Vagina (tissue), 2 donors: ENCODE data around the gene KLC3. TPM values are rescaled to one million over a fixed set of nuclear protein-coding genes. Genes with fewer than 3 reads are reported as not detected.
"Not testable (repeated sequence)": the region's sequence is repeated elsewhere in the genome, so short reads cannot be mapped to it uniquely, and the experiment has no call there.

Source experiments
- DNase-seq, 2 donors: peaks; one replicate each; pipeline ENCODE4 v3.0.0-alpha.2; 2017; ENCODE audit errors: extremely low spot score in 2 of 2
- H3K27ac ChIP-seq: fragments of 200-600 bp; sonication (generic); one replicate; pipeline ENCODE4 v1.5.1; 2019
- H3K27me3 ChIP-seq: fragments of 200-600 bp; sonication (generic); one replicate; pipeline ENCODE4 v1.5.1; 2019
- H3K36me3 ChIP-seq, 2 donors: fragments of 200-600 bp; sonication (generic); one replicate each; pipeline ENCODE4 v1.5.1; 2017 to 2019
- H3K4me1 ChIP-seq: fragments of 200-600 bp; sonication (generic); one replicate; pipeline ENCODE4 v1.5.1; 2019
- H3K4me3 ChIP-seq, 2 donors: fragments of 200-600 bp; sonication (generic); 1 replicate in 1 of 2; 2 replicates in 1 of 2; pipeline ENCODE4 v1.5.1; 2016 to 2019
- H3K9me3 ChIP-seq: fragments of 200-600 bp; sonication (generic); one replicate; pipeline ENCODE4 v1.5.1; 2019
- CTCF ChIP-seq, 3 experiments: fragments of 450-650 bp in 2 of 3; fragments of 200-600 bp in 1 of 3; sonication (generic) in 1 of 3; IDR thresholded peaks; one replicate each; pipeline ENCODE4 v1.5.1; 2017 to 2019; ENCODE audit warnings: antibody characterized with exemption in 3 of 3, mild to moderate bottlenecking in 2 of 3, moderate library complexity in 2 of 3
- POLR2A ChIP-seq, 2 donors: fragments of 450-650 bp; IDR thresholded peaks; one replicate each; pipeline ENCODE4 v1.6.1; 2017; ENCODE audit warnings: antibody characterized with exemption in 2 of 2, mild to moderate bottlenecking in 2 of 2, moderate library complexity in 2 of 2
- POLR2AphosphoS5 ChIP-seq, 2 donors: sonication (generic); formaldehyde crosslinking; IDR thresholded peaks; one replicate each; pipeline ENCODE4 v1.9.0; 2017; ENCODE audit warnings: antibody characterized with exemption in 2 of 2, mild to moderate bottlenecking in 2 of 2, low read depth in 1 of 2; ENCODE audit not compliant: insufficient read depth in 1 of 2
- intact Hi-C: fragments of 100-400 bp; cut with DNase I; formaldehyde crosslinking; loops from one replicate; pipeline ENCODE4 v1.15.1; 2023
- total RNA-seq: library from RNA; depleted of rRNA; stranded (reverse); fragments of >200 nt; gene quantifications from one replicate; pipeline ENCODE4 v1.2.3, GENCODE V29; 2016

Gene KLC3
- total RNA-seq, 1 donor from 2014 or later, result 20.9 TPM

DNA sequence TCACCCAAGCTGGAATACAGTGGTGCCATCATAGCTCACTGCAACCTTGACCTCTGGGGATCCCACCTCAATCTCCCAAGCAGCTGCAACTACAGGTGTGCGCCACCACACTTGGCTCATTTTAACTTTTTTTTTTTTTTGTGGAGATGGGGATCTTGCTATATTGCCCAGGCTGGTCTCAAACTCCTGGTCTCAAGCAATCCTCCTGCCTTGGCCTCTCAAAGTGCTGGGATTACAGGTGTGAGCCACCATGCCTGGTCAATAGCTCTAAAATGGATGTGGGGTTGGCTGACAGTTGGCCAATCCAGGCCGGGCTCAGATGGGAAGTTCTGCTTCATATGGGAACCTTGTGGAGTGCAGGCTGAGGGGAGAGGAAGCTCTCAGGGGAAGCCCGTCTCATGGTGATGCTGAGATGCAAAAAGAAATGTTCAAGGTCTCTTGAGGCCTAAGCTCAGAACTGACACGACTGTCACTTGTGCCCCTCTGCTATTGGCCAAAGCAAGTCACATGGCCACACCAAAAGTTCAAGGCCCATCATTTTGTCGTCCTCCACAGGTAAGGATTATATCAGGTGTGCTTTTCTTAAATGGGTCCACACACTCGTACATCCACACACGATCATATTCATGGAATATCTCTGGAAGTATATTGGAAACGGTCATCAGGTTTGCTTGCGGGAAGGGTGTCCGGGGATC, 6.8 kb upstream of the KLC3 start:
- DNase-seq, result no peak
- Histone ChIP-seq H3K27me3 (no peaks in the 10 kb centered on the region), H3K4me3 (no peak overlapping the region), H3K4me1 (peaks cover 5% of the 10 kb centered on the region), H3K9me3 (no peaks in the 10 kb centered on the region), H3K36me3 (no peaks in the 10 kb centered on the region), H3K27ac (no peak overlapping the region)
- intact Hi-C loops, result no loop called here
- TF ChIP-seq CTCF (IDR thresholded peaks at IDR 0.05) (no peak), POLR2AphosphoS5 (IDR thresholded peaks at IDR 0.05; ENCODE audit: insufficient read depth in 1 of 2, low read depth in 1 of 2) (no peak), POLR2A (IDR thresholded peaks at IDR 0.05) (no peak)

GRCh38 chr19:45334881-45335280, 5.7 kb upstream of the KLC3 start:
- H3K9me3 ChIP-seq, H3K4me3 ChIP-seq, intact Hi-C loops, H3K4me1 ChIP-seq, H3K27ac ChIP-seq, DNase-seq, H3K27me3 ChIP-seq, H3K36me3 ChIP-seq: not testable (repeated sequence)

GRCh38 chr19:45336696-45337251, 3.8 kb upstream of the KLC3 start:
- no peaks in the 10 kb centered on the region for H3K36me3 ChIP-seq
- TF ChIP-seq POLR2AphosphoS5 (IDR thresholded peaks at IDR 0.05; ENCODE audit: insufficient read depth in 1 of 2, low read depth in 1 of 2) (no peak), CTCF (IDR thresholded peaks at IDR 0.05) (no peak), POLR2A (IDR thresholded peaks at IDR 0.05) (no peak)
- intact Hi-C loops, result no loop called here
- no peaks in the 10 kb centered on the region for H3K27me3 ChIP-seq
- peaks cover 7% of the 10 kb centered on the region for H3K4me1 ChIP-seq
- no peak for DNase-seq
- no peak overlapping the region for H3K4me3 ChIP-seq
- H3K9me3 ChIP-seq, result no peaks in the 10 kb centered on the region
- H3K27ac ChIP-seq, result no peak overlapping the region

GRCh38 chr19:45339629-45340028, 921 bp upstream of the KLC3 start:
- no peak for DNase-seq
- Histone ChIP-seq H3K9me3 (no peaks in the 10 kb centered on the region), H3K27me3 (no peaks in the 10 kb centered on the region), H3K4me1 (peaks cover 7% of the 10 kb centered on the region), H3K4me3 (no peak overlapping the region), H3K27ac (no peak overlapping the region), H3K36me3 (no peaks in the 10 kb centered on the region)
- no peak for TF ChIP-seq POLR2AphosphoS5 (IDR thresholded peaks at IDR 0.05; ENCODE audit: insufficient read depth in 1 of 2, low read depth in 1 of 2)
- TF ChIP-seq POLR2A (IDR thresholded peaks at IDR 0.05), result no peak
- TF ChIP-seq CTCF (IDR thresholded peaks at IDR 0.05), result no peak
- intact Hi-C loops, result no loop called here

- Histone ChIP-seq H3K4me1 (peaks cover 14% of the 10 kb centered on the region), H3K27ac (peak overlapping the region; percentile 43), H3K27me3 (no peaks in the 10 kb centered on the region), H3K4me3 (peak overlapping the region; percentile 42 to 43), H3K9me3 (no peaks in the 10 kb centered on the region), H3K36me3 (no peaks in the 10 kb centered on the region)
- intact Hi-C loops, result no loop called here
- DNase-seq, result no peak
- TF ChIP-seq CTCF (IDR thresholded peaks at IDR 0.05) (no peak), POLR2A (IDR thresholded peaks at IDR 0.05) (no peak), POLR2AphosphoS5 (IDR thresholded peaks at IDR 0.05; ENCODE audit: insufficient read depth in 1 of 2, low read depth in 1 of 2) (no peak)
Observed at GRCh38 chr19:45340899-45341453, 426 bp downstream of the KLC3 start.
